SH-SY5Y (cell line): ENCODE measurements around the gene TAF7.

Source experiments
- GATA2 ChIP-seq: IDR thresholded peaks from 2 replicates; pipeline ENCODE4 v1.6.1; 2011; ENCODE audit warnings: mild to moderate bottlenecking, low read depth, low read length
- GATA3 ChIP-seq: IDR thresholded peaks from 2 replicates; pipeline ENCODE4 v1.6.1; 2011; ENCODE audit warnings: low read depth, mild to moderate bottlenecking, low read length, moderate library complexity

GRCh38 chr5:141306630-141307029, 14.0 kb downstream of the TAF7 start:
- TF ChIP-seq GATA3 (no peak), GATA2 (no peak)
